ENCODE results near the gene VPS16. TPM values are rescaled to one million over a fixed set of nuclear protein-coding genes. Genes with fewer than 3 reads are reported as not detected.
A peak's percentile ranks its signal among the peaks of the same experiment; 100 is the strongest.
"Not testable (repeated sequence)": the region's sequence is repeated elsewhere in the genome, so short reads cannot be mapped to it uniquely, and the experiment has no call there.

VPS16 gene
- total RNA-seq, 8 experiments from 2014 or later = 26.3 to 39.9 (median 33.8) TPM

DNA sequence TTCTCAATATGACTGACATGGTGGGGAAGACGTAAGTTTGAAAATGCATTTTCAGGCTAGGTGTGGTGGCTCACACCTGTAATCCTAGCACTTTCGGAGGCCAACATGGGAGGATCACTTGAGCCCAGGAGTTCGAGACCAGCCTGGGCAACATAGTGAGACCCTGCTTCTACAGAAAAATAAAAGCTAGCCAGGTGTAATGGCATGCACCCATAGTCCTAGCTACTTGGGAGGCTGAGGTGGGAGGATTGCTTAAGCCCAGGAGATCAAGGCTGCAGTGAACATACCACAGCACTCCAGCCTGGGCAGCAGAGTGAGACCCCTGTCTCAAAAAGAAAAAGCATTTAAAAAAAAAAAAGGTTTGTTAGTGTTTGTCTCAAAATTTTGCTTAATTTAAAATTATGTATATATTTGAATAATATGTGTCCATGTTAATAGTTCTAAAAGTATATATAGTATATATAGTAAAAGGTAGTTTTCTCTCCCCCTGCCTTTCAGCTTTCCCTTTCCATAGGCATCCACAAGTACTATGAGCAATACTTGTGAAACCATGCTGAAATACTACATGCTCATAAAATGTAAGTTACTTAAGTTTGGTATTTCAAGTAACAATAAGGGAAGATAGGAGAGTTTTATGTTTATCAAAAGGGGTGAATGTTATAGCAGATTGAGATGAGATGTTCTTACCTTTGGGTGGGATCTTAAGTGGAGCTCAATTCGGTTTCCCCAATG is 47.8 kb downstream of the VPS16 start:
- no peak overlapping the region for H3K27ac ChIP-seq
- H3K4me3 ChIP-seq = no peak overlapping the region
- WGBS, 10 experiments = 80 to 100% (median 100%) methylated on average over 1 to 4 of the region's 4 CpGs; no CpG with 5 or more reads in 3 of the 10 experiments
- no peak for ATAC-seq (replicated peaks in 6 of 8)
- no peaks in the 10 kb centered on the region for H3K4me1 ChIP-seq (replicated peaks in 1 of 2)
- in situ Hi-C loops (cut with MboI; ENCODE audit: low pct_unique_long_range_greater_than_20kb in 2 of 9, low sequenced_read_pairs in 9 of 9, unreplicated experiment in 9 of 9) = no loop called here

DNA sequence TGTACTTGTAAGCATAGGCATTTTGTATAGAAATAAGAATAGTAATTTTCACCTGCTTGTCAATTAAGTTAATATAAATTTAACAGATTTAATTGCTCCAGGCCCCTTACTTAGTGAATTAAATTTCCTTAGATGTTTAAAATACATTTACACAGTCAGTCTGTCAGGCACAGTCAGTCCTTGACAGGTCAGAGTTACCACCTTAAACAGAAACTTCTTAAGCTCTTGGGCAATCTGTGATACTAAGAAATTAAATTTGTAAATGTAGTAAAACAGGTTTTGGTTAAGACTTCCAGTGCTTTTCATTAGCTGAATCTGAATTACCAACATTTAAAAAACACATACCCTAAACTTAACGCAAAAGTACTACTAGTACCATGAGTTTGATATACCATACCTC is 48.7 kb downstream of the VPS16 start:
- 88 to 100% (median 100%) methylated on average over 1 of the region's 1 CpG; no CpG with 5 or more reads in 6 of the 10 experiments for WGBS, 10 experiments
- Histone ChIP-seq H3K27ac (no peak overlapping the region), H3K4me3 (no peak overlapping the region), H3K4me1 (replicated peaks in 1 of 2) (no peaks in the 10 kb centered on the region)
- in situ Hi-C loops (cut with MboI; ENCODE audit: low pct_unique_long_range_greater_than_20kb in 2 of 9, low sequenced_read_pairs in 9 of 9, unreplicated experiment in 9 of 9) = no loop called here
- no peak for ATAC-seq (replicated peaks in 6 of 8)

DNA sequence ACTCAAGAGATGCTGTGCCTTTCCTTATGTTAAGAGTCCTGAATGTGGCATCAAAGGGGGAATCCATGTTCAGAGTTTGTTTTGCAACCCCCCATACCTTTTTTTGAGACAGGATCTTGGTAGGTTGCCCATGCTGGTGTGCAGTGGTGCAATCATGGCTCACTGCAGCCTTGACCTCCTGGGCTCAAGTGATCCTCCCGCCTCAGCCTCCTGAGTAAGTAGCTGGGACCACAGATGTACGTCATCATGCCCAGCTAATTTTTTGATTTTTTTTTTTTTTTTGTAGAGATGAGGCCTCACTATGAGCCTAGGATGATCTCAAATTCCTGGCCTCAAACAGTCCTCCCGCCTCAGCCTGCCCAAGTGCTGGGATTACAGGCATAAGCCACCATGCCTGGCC is 49.3 kb downstream of the VPS16 start:
- H3K27ac ChIP-seq = no peak overlapping the region
- H3K4me1 ChIP-seq (replicated peaks in 1 of 2) = no peaks in the 10 kb centered on the region
- 90 to 100% (median 100%) methylated on average over 1 to 3 of the region's 3 CpGs; no CpG with 5 or more reads in 2 of the 10 experiments for WGBS, 10 experiments
- no peak for ATAC-seq (replicated peaks in 6 of 8)
- no peak overlapping the region for H3K4me3 ChIP-seq
- in situ Hi-C loops (cut with MboI; ENCODE audit: low pct_unique_long_range_greater_than_20kb in 2 of 9, low sequenced_read_pairs in 9 of 9, unreplicated experiment in 9 of 9) = no loop called here

DNA sequence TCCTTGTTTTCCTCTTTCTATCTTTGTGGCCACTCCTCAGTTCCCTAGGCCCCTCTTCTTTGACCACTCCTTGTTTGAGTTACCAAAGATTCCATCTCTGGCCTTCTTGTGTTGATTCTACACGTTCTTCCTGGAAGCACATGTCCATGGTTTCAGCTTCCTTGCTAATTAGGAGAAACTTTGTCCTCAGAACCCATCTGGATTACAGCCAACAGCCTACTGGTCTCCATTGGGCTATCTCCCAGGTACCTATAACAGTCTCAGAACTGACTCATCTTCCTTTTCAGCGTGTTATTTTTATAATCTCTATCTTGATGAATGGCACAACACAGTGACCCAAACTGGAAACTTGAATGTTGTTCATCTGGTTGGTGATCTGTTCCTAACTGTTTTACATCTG is 50.2 kb downstream of the VPS16 start:
- peak in 2 of 8 experiments; percentile 26 to 72 for ATAC-seq (replicated peaks in 6 of 8)
- Histone ChIP-seq H3K27ac (no peak overlapping the region), H3K4me1 (replicated peaks in 1 of 2) (no peaks in the 10 kb centered on the region), H3K4me3 (no peak overlapping the region)
- WGBS, 10 experiments = 40 to 100% (median 86%) methylated on average over 1 to 2 of the region's 2 CpGs
- in situ Hi-C loops (cut with MboI; ENCODE audit: low pct_unique_long_range_greater_than_20kb in 2 of 9, low sequenced_read_pairs in 9 of 9, unreplicated experiment in 9 of 9) = no loop called here

DNA sequence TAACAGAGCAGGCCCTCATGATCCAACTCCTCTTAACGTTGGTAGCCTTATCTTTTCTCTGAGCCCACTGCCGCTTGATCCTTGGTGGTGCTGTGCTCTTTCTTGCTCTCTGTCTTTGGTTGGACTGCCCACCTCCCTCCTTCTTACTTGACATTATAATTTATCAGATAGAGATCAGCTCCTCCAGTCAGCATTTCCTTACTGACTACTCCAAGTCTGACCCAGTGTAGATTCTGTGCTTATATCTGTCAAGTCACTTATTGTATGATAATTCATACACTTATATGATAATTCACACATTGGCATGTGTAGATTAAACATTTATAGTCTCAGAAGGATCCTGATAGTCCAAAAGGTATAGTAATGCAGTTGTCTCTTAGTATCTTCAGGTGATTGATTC is 50.8 kb downstream of the VPS16 start:
- 79 to 100% (median 85%) methylated on average over 1 to 2 of the region's 2 CpGs for WGBS, 10 experiments
- no peak overlapping the region for H3K4me3 ChIP-seq
- in situ Hi-C loops (cut with MboI; ENCODE audit: low pct_unique_long_range_greater_than_20kb in 2 of 9, low sequenced_read_pairs in 9 of 9, unreplicated experiment in 9 of 9) = no loop called here

DNA sequence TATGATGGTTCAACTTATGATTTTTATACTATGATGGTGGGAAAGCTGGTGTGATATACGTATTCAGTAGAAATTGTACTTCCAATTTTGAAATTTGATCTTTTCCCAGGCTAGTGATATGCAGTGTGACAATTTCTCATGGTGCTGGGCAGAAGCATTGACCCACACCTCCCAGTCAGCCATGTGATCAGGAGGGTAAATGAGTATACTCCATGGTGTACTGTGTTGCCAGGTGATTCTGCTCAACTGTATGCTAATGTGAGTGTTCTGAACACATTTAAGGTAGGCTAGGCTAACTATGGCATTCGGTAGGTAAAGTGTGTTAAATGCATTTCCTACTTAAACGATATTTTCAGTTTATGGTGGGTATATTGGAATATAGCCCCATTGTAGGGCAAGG is 51.8 kb downstream of the VPS16 start:
- Histone ChIP-seq H3K4me1 (replicated peaks in 1 of 2) (no peaks in the 10 kb centered on the region), H3K27ac (no peak overlapping the region), H3K4me3 (no peak overlapping the region)
- in situ Hi-C loops (cut with MboI; ENCODE audit: low pct_unique_long_range_greater_than_20kb in 2 of 9, low sequenced_read_pairs in 9 of 9, unreplicated experiment in 9 of 9) = no loop called here
- 67 to 100% (median 87%) methylated on average over 1 to 3 of the region's 3 CpGs; no CpG with 5 or more reads in 2 of the 10 experiments for WGBS, 10 experiments
- ATAC-seq (replicated peaks in 6 of 8) = peak in 1 of 8 experiments; percentile 81

More for the DNA sequence above, 50.8 kb downstream of the VPS16 start:
- Histone ChIP-seq H3K27ac (no peak overlapping the region), H3K4me1 (replicated peaks in 1 of 2) (no peaks in the 10 kb centered on the region)
- ATAC-seq (replicated peaks in 6 of 8) = no peak

DNA sequence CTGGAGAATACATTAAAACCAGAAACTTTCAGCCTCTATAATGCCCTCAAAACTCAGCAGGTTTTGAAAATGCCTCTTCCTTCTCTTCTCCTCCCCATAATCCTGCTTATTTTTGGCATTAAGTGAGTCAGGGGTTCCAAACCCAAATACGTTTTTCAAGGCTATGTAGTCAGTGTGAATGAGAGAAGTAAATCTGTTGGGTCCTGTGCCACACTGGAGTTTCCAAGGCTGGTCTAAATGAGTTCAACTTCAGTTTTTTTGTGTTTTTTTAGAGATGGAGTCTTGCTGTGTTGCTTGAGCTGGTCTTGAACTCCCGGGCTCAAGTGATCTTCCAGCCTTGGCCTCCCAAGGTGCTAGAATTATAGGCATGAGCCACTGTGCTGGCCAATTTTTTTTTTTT is 53.7 kb downstream of the VPS16 start:
- in situ Hi-C loops (cut with MboI; ENCODE audit: low pct_unique_long_range_greater_than_20kb in 2 of 9, low sequenced_read_pairs in 9 of 9, unreplicated experiment in 9 of 9) = no loop called here
- no peak for ATAC-seq (replicated peaks in 6 of 8)
- no peak overlapping the region for H3K27ac ChIP-seq
- H3K4me1 ChIP-seq (replicated peaks in 1 of 2) = no peaks in the 10 kb centered on the region
- H3K4me3 ChIP-seq = no peak overlapping the region
- WGBS, 10 experiments = 29 to 100% (median 95%) methylated on average over 1 to 2 of the region's 2 CpGs; no CpG with 5 or more reads in 3 of the 10 experiments

DNA sequence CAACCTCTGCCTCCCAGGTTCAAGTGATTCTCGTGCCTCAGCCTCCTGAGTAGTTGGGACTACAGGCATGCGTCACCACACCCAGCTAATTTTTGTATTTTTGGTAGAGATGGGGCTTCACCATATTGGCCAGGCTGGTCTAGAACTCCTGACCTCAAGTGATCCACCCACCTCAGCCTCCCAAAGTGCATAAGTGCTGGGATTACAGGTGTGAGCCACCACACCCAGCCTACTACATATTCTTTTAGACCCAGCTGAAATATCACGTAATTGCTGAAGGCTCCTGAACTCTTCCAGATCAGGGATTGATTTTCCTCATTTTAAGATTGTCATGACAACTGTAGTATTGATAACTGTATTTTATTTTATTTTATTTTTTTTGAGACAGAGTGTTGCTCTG is 54.6 kb downstream of the VPS16 start:
- H3K4me1 ChIP-seq (replicated peaks in 1 of 2); H3K27ac ChIP-seq; ATAC-seq (replicated peaks in 6 of 8); H3K4me3 ChIP-seq; in situ Hi-C loops (cut with MboI; ENCODE audit: low pct_unique_long_range_greater_than_20kb in 2 of 9, low sequenced_read_pairs in 9 of 9, unreplicated experiment in 9 of 9): not testable (repeated sequence)
- WGBS, 10 experiments = 93 to 100% (median 100%) methylated on average over 1 to 3 of the region's 3 CpGs; no CpG with 5 or more reads in 4 of the 10 experiments

DNA sequence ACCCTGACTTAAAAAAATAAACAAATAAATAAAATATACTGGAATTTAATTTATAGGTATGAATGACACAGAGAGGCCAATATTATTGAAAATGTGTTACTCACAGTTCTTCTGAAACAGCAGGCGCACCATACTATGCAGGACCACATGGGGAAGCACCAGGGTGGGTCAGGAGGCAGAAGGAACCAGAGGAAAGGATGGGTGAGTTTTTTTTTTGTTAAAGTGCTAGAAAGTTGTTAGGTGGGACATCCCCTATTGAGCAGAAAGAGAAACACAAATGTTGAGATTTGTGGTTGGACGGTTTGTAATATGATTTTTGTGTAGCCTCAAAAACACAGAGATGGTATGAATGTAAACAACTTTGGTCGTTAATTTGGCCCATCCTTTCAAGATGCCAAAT is 58.7 kb downstream of the VPS16 start:
- 80 to 100% (median 87%) methylated on average over 1 to 3 of the region's 3 CpGs; no CpG with 5 or more reads in 3 of the 10 experiments for WGBS, 10 experiments

DNA sequence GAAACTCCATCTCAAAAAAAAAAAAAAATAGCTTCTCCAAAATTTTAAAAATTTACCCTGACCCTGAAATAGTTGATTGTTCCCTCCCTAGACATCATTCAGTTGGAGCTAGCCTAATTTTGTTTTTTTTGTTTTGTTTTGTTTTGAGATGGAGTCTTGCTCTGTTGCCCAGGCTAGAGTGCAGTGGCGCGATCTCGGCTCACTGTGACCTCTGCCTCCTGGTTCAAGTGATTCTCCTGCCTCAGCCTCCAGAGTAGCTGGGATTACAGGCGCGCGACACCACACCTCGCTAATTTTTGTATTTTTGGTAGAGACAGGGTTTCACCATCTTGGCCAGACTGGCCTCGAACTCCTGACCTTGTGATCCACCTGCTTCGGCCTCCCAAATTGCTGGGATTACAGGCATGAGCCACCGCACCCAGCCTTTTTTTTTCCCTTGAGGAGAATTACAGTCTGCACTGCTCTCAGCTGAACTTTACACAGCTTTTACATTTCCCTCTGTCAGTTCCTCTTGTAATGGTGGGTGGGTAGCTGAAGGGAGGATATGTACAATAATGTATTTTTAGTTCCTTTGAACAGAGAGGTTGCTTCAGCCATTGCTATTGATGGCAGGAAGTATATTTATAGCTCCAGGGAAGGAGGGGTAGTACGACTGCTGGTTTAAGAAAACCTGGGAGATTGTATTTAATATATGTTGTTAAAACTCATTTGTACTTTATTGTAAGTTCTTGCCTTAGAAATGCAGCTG is 60.5 kb downstream of the VPS16 start:
- 78 to 100% (median 95%) methylated on average over 3 to 11 of the region's 11 CpGs; no CpG with 5 or more reads in 1 of the 10 experiments for WGBS, 10 experiments
- in situ Hi-C loops (cut with MboI; ENCODE audit: low pct_unique_long_range_greater_than_20kb in 2 of 9, low sequenced_read_pairs in 9 of 9, unreplicated experiment in 9 of 9) = no loop called here
- Histone ChIP-seq H3K4me1 (replicated peaks in 1 of 2) (no peaks in the 10 kb centered on the region), H3K27ac (no peak overlapping the region), H3K4me3 (no peak overlapping the region)
- peak in 1 of 8 experiments; percentile 45 for ATAC-seq (replicated peaks in 6 of 8)

More for the DNA sequence above, 58.7 kb downstream of the VPS16 start:
- ATAC-seq (replicated peaks in 6 of 8) = no peak
- H3K27ac ChIP-seq = no peak overlapping the region
- no peak overlapping the region for H3K4me3 ChIP-seq
- no peaks in the 10 kb centered on the region for H3K4me1 ChIP-seq (replicated peaks in 1 of 2)
- in situ Hi-C loops (cut with MboI; ENCODE audit: low pct_unique_long_range_greater_than_20kb in 2 of 9, low sequenced_read_pairs in 9 of 9, unreplicated experiment in 9 of 9) = no loop called here

DNA sequence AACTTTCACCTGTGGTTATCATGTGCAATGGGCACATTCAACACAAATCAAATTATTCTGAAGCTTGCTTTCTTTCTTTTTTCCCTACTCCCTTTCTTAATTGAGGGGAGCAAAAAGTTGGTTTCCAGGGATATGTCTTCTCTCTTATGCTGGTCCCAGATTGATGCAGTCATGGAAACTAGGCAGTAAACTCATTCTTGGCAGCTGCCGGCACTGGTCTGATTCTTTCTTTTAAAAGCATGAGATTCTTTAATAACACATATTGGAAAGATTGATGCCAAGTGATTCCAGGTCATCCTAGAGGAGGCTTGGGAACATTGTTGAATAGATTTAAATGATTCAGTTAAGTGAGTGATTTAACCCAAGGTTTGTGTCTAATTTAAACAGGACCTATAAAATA is 61.7 kb downstream of the VPS16 start:
- in situ Hi-C loops (cut with MboI; ENCODE audit: low pct_unique_long_range_greater_than_20kb in 2 of 9, low sequenced_read_pairs in 9 of 9, unreplicated experiment in 9 of 9) = no loop called here
- Histone ChIP-seq H3K27ac (no peak overlapping the region), H3K4me3 (no peak overlapping the region), H3K4me1 (replicated peaks in 1 of 2) (no peaks in the 10 kb centered on the region)
- 0 to 67% (median 39%) methylated on average over 1 of the region's 1 CpG; no CpG with 5 or more reads in 2 of the 10 experiments for WGBS, 10 experiments
- peak in 1 of 8 experiments; percentile 79 for ATAC-seq (replicated peaks in 6 of 8)

DNA sequence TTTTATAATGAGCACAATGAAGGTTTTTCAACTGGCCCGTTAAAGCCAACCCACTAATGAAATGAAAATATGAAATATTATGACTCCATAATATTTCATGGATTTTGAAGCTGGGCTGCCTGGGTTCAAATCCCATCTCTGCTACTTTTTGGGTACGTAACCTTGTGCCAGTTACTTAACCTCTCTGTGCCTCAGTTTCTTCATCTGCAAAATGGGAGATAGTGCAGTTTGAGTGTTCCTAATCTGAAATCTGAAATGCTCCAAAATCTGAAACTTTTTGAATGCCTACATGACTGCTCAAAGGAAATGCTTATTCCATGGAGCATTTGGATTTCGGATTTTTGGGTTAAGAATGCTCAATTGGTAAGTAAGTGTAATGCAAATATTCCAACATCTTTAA is 62.3 kb downstream of the VPS16 start:
- ATAC-seq (replicated peaks in 6 of 8) = no peak
- H3K4me3 ChIP-seq = no peak overlapping the region
- in situ Hi-C loops (cut with MboI; ENCODE audit: low pct_unique_long_range_greater_than_20kb in 2 of 9, low sequenced_read_pairs in 9 of 9, unreplicated experiment in 9 of 9) = no loop called here
- WGBS, 10 experiments = 89 to 100% (median 98%) methylated on average over 1 to 3 of the region's 3 CpGs
- no peak overlapping the region for H3K27ac ChIP-seq
- no peaks in the 10 kb centered on the region for H3K4me1 ChIP-seq (replicated peaks in 1 of 2)

DNA sequence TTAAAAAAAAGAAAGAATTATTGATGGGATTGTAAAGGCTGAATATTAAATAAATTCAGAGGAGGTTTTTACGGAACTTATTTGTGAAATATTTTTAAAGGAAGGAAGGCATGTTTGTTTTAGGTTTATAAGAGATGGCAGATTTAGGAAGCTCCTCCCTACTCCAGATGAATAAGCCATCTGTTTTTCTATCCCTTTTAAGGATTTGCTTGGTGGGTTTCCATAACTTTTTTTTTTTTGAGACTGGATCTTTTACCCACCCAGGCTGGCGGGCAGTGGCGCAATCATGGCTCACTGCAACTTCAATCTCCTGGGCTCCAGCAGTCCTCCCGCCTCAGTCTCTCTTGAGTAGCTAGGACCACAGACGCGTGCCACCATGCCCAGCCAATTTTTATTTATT is 63.1 kb downstream of the VPS16 start:
- ATAC-seq (replicated peaks in 6 of 8) = no peak

More for the DNA sequence above, 63.1 kb downstream of the VPS16 start:
- H3K27ac ChIP-seq = no peak overlapping the region
- 80 to 100% (median 100%) methylated on average over 1 to 6 of the region's 6 CpGs for WGBS, 10 experiments
- H3K4me3 ChIP-seq = no peak overlapping the region
- in situ Hi-C loops (cut with MboI; ENCODE audit: low pct_unique_long_range_greater_than_20kb in 2 of 9, low sequenced_read_pairs in 9 of 9, unreplicated experiment in 9 of 9) = no loop called here
- H3K4me1 ChIP-seq (replicated peaks in 1 of 2) = no peaks in the 10 kb centered on the region

Measured in motor neuron (in vitro differentiated cells).